ENCODE data around the gene CLEC20A. TPM values are rescaled to one million over a fixed set of nuclear protein-coding genes. Genes with fewer than 3 reads are reported as not detected.
A peak's percentile ranks its signal among the peaks of the same experiment; 100 is the strongest.

CLEC20A gene
- total RNA-seq, 1 donor: not detected

DNA sequence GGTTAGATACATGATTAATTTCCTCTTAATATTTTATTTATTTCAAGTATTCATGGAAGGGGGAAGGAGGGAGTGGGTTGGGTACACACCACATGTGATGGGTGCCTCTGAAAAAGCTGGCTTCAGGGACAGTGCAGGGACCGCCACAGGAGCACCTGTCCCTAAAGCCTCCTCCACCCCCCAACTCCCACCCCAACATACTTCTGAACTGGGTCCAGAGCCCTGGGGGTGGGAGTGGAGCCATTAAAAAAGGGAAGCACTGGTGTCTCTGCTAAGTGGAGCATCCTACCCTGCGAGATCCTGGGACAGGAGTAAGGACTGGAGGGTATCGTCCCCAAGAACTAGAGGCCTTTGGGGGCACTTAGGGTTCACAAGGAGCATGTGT, 5.6 kb upstream of the CLEC20A start:
- TF ChIP-seq, protein P1, sequence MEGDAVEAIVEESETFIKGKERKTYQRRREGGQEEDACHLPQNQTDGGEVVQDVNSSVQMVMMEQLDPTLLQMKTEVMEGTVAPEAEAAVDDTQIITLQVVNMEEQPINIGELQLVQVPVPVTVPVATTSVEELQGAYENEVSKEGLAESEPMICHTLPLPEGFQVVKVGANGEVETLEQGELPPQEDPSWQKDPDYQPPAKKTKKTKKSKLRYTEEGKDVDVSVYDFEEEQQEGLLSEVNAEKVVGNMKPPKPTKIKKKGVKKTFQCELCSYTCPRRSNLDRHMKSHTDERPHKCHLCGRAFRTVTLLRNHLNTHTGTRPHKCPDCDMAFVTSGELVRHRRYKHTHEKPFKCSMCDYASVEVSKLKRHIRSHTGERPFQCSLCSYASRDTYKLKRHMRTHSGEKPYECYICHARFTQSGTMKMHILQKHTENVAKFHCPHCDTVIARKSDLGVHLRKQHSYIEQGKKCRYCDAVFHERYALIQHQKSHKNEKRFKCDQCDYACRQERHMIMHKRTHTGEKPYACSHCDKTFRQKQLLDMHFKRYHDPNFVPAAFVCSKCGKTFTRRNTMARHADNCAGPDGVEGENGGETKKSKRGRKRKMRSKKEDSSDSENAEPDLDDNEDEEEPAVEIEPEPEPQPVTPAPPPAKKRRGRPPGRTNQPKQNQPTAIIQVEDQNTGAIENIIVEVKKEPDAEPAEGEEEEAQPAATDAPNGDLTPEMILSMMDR (IDR thresholded peaks at IDR 0.05; ENCODE audit: insufficient read depth, low read length): no peak
- H3K4me3 ChIP-seq (ENCODE audit: low read depth, low read length): no peak overlapping the region
- no peak for DNase-seq (ENCODE audit: low read depth)

DNA sequence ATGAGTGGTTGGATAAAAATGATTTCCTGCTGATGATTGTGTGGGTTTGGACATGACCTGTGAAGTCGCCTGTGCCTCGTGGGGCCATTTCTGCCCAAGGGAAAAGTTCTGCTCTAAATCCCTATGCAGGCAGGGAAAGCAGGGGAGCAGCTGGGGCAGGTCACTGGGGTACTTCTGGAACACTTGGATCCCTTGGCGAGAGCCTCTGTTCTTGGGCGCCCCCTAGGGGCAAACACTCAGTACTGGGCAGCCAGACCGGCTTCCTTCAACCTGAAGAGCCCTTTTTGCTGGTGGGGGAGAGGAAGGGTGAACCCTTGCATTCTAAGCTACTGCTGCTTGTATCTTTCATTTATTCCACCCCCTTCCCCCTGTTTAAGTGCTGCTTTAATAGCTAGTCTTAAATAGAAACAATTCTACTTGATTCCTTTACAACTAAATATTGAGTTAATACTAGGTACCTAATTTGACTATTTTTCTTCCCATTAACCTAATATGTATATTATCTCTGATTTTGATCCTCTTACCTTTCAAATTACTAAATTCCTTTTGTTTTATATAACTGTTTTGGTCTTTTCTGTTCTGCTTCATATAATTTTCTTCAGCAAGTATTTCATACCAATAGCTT, 5.1 kb upstream of the CLEC20A start:
- TF ChIP-seq, protein P1 (IDR thresholded peaks at IDR 0.05; ENCODE audit: insufficient read depth, low read length): peak; percentile 99
- DNase-seq (ENCODE audit: low read depth): peak; percentile 75
- no peak overlapping the region for H3K4me3 ChIP-seq (ENCODE audit: low read depth, low read length)

DNA sequence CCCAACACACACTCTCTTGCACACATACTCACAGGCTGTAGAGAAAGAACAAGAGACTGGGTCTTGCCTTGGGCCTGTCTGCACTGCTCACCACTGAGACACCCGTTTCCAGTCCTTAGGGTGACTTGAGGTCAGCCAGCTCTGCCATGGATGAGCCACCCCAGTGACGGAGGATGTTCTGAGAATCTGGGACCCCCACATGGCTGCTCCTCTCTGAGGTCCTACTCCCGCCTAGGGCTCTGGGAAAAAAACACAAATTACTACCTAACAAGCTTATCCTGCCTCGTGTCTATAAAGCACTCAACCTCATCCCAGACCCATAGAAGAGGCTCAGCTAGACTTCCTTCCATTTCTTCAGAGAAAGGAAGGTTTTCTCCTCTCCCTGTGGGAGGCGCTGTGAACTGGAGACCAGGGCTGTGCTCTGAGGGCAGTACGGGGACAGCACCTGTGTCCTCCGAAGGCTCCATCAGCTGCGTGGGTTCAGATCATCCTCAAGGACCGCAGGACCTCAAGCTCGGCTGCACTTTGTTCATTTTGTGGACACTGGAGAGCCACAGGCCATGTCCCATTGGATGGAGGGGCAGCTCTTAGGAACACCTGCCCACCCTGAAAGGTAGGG, 4.3 kb upstream of the CLEC20A start:
- TF ChIP-seq, protein P1 (IDR thresholded peaks at IDR 0.05; ENCODE audit: insufficient read depth, low read length): no peak
- no peak overlapping the region for H3K4me3 ChIP-seq (ENCODE audit: low read depth, low read length)
- no peak for DNase-seq (ENCODE audit: low read depth)

DNA sequence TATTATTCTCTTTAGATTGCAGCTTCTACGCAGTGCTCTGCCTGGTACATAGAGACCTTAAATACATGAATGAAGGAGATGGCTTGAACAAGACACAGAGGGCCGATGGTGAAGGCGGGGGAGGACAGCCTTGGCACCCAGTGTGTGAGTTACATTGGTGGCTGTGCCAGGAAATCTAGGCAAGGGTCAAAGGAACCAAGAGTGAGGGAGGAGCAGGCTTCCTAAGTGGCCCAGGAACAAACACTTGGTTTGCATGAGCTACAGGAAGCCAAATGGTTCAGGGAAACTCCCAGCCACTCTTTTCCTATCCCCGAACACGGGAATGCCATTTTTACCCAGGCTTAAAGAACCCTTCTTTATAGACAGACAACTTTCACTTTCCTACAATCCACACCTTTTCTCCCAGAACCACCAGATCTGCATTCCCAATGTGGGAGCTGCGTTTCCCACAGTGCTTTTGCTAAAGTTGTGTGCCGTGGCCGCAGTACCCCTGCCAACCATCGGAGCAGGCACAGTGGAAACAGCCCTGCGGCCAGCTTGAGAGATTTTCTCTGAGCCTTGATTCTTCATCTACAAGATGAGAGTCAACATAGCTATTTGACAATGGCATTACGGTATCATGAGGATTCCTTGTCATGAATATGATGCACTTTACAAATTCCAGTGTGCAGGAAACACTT, 3.5 kb upstream of the CLEC20A start:
- DNase-seq (ENCODE audit: low read depth): no peak

DNA sequence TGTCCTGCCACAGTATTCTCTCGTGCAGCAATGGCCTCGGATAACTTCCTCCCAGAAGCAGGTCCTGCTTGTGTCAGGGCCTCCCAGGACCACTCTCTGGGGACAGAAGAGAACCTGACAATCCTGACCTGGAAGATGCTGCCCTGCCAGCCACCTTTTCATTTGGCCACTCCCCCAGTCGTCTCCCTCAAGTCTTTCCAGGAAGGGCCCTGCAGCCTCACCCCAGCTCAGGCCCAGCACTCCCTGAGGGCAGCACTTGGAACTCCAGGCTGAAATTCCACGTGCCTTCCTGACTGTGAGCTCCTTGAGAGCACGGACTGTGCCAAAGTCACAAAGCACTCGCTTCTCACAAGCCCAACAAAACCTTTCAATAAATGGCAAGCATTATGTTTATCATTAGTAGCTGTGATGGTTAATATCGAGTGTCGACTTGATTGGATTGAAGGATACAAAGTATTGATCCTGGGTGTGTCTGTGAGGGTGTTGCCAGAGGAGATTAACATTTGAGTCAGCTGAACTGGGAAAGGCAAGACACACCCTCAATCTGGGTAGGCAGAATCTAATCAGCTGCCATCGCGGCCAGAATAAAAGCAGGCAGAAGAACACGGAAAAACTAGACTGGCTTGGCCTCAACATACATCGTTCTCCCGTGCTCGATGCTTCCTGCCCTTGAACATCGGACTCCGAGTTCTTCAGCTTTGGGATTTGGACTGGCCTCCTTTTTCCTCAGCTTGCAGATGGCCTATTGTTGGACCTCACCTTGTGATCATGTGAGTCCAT, 2.3 kb upstream of the CLEC20A start:
- no peak for DNase-seq (ENCODE audit: low read depth)
- TF ChIP-seq, protein P1 (IDR thresholded peaks at IDR 0.05; ENCODE audit: insufficient read depth, low read length): no peak
- H3K4me3 ChIP-seq (ENCODE audit: low read depth, low read length): no peak overlapping the region

More for the DNA sequence above, 3.5 kb upstream of the CLEC20A start:
- TF ChIP-seq, protein P1 (IDR thresholded peaks at IDR 0.05; ENCODE audit: insufficient read depth, low read length): peak; percentile 42
- no peak overlapping the region for H3K4me3 ChIP-seq (ENCODE audit: low read depth, low read length)

DNA sequence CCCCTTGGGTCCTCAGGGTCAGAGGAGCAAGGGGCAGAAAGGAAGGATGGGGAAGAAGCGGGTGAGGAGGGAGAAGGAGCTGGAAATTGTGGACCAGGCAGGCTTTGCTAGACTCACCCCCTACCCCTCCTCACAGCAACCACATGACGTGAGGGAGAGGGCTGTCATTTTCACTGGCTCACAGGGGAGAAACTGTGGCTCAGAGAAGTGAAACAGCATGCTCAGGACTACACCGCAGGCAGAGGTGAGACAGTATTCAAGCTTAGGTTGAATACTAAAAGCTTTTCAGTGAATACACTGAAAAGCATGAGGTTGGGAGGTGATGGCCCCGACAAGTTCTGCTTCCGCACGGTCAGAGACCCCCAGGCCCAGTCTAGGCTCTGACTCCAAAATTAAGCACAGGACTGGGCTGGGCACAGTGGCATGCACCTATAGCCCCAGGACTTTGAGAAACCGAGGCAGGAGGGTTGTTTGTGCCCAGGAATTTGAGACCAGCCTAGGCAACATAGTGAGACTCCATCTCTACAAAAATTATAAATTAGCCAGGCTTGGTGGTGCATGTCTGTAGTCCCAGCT, 1.2 kb upstream of the CLEC20A start:
- H3K4me3 ChIP-seq (ENCODE audit: low read depth, low read length): no peak overlapping the region
- DNase-seq (ENCODE audit: low read depth): no peak
- TF ChIP-seq, protein P1 (IDR thresholded peaks at IDR 0.05; ENCODE audit: insufficient read depth, low read length): no peak

Data from fibroblast of the aortic adventitia (primary cell).